Testis (tissue), 2 donors: ENCODE measurements around the gene FIBCD1.

Source experiments
- CTCF ChIP-seq, 3 experiments: fragments of 450-650 bp in 2 of 3; fragments of 200-600 bp in 1 of 3; sonication (generic) in 1 of 3; IDR thresholded peaks; one replicate each; pipeline ENCODE4 v1.5.1; 2016 to 2019; ENCODE audit warnings: antibody characterized with exemption in 3 of 3, mild to moderate bottlenecking in 2 of 3, moderate library complexity in 1 of 3
- POLR2A ChIP-seq: fragments of 450-650 bp; IDR thresholded peaks from one replicate; pipeline ENCODE4 v1.6.1; 2017; ENCODE audit warnings: antibody characterized with exemption, mild to moderate bottlenecking, moderate library complexity

DNA sequence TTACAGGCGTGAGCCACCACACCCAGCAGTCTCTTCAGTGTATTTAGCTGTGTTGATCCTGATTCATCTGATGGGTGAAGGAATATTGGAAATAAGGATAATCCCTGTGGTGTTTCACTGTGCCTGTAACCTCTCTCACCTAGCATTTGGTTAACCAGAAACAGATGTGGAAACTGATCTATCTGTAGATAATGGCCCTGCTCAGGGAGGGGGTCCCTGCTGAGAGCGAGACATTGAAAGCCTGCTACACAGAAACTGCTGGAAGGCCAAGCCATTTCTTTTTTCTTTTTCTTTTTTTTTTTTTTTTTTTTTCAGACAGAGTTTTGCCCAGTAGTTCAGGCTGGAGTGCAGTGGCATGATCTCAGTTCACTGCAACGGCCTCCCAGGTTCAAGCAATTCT, 70.8 kb downstream of the FIBCD1 start:
- no peak for TF ChIP-seq CTCF (IDR thresholded peaks at IDR 0.05)
- TF ChIP-seq POLR2A, result no peak
